Activated gamma-delta T cell (primary cell): ENCODE data around the gene PNPLA8.
"Not testable (repeated sequence)": the region's sequence is repeated elsewhere in the genome, so short reads cannot be mapped to it uniquely, and the experiment has no call there.

Experiments
- DNase-seq: peaks from one replicate; lab custom pipeline; 2025; lab: John Stamatoyannopoulos, UW

Gene PNPLA8

DNA sequence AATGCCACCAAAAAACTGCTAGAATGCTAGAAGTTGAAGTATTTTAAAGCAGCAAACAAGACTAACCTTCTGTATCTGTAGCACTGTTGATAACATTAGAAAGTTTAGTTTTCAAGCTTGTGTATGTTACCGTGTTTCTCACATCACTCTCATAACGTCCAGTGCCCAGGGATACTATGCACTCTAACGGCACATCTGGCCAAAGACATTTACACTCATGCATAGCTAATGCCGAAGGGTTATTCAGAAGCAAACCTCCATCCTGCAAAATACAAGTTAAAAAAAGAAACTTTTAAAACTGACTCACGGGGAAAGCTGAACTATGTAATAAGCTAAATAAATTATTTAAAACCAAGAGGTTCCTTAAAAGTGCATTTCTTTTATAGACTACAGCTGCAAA, 46.8 kb downstream of the PNPLA8 start:
- DNase-seq, result no peak

DNA sequence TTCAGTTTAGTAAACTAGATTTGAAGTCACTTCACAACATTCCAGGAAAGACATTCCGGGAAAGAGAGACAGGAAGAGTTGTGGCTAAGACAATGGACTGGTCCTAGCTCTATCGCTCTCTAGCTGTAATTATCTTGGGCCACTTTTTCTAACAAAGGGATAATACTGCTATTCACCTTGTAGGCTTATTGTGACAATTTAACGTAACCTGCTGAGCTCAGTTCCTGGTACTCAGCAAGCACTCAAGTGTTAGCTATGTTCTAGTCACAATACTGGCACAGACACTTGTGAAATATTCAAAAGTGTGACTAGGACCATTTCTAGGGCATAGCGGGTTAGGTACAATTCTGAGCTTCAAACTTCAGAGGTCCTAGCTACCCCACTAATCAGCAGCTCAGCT, 57.7 kb downstream of the PNPLA8 start:
- no peak for DNase-seq

DNA sequence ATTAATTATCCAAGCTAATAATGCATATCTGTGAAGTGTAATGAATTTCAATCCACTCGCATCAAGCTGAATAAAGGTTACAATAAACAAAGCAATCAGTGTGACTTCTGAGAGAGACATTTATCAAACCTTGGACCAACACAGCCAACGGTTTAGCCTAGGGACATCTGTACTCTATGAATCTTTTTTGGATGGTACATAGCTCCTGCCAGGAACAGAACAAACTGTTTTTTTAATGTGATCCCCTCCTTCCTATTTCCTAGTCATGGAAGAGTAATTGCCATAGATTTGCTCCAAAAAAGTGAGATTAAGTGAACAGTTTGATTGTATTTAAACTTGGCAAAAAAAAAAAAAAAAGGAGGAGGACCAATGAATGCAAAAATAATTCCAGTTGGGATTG, 58.5 kb downstream of the PNPLA8 start:
- no peak for DNase-seq

DNA sequence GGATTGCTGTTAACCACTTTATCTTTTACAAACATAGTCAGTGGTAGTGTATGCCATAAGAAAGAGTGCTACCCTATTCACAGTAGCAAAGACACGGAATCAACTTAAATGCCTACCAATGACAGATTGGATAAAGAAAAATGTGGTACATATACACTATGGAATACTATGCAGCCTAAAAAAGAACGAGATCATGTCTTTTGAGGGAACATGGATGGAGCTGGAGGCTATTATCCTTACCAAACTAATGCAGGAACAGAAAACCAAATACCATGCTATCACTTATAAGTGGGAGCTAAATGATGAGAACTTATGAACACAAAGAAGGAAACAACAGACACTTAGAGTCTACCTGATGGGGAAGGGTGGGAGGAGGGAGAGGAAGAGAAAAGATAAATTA, 59.6 kb downstream of the PNPLA8 start:
- DNase-seq, result not testable (repeated sequence)

DNA sequence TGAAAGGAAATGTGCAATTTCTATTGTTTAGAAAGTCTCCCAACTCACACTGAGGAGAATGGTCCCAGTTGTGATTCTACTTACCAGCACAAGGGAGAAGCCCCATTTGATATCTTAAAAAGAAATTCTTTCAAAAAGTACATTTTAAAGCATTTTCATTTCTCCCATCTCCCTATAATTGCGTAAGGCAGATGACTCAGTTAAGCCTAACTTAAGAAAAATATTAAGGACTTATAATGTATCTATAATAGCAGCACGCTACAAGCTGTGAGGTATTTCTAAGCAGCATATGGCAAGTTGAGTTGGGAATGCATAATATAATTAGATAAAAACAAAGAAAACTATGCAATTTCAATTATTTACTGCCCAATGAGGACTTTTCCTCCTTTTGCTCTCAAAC, 61.2 kb downstream of the PNPLA8 start:
- no peak for DNase-seq

DNA sequence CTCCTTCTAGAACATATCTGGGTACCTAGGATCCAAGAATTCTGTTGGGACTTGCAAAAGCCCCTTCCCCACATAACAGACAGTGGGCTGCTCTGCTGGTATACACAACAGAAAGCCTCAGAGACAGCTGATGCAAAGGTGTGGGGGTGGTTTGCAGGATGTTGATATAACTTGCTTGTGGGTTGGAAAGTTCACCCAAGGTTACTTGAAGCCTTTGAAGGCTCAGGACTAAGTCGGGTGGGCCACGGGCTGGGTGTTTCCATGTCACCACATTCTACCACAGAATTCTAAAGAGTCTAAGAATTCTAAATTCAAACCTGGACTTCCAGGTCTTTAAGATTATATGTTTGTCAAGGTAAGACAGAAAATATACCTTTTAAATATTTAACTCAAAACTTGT, 62.3 kb downstream of the PNPLA8 start:
- DNase-seq, result no peak

DNA sequence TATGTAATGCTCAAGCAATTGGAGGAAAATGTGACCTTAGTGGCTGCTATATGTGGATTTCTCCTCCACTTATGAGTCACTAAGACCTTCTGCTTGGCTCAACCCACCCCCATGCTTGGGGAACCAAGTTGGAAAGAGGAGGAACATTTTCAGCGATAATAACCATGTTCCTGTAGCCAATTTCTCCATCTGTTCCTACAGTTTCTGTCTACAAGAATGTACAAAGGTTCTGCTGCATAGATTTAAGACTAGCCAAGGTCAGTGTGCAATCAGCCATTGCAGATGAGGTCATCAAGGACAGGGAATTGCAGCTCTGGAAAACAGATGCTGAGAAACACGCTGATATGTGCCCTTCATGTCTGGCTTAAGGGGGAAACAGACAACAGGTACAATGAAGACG, 64.1 kb downstream of the PNPLA8 start:
- no peak for DNase-seq

DNA sequence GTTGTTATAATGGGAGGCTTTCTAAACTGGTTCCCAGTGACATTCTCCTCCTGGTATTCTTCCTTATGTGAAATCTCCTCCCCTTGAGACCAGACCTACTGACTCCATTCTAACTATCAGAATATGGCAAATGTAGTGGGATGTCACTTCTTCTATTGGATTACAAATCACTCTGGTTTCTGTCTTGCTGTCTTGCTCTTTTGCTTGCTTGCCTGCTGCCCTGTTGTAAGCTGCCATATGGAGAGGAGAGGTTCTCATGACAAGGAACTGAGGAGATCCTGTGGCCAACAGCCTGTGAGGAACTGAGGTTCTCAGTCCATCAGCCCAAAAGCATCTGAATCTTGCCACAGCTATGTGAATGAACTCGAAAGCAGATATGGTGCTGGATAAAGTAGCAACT, 65.0 kb downstream of the PNPLA8 start:
- no peak for DNase-seq

DNA sequence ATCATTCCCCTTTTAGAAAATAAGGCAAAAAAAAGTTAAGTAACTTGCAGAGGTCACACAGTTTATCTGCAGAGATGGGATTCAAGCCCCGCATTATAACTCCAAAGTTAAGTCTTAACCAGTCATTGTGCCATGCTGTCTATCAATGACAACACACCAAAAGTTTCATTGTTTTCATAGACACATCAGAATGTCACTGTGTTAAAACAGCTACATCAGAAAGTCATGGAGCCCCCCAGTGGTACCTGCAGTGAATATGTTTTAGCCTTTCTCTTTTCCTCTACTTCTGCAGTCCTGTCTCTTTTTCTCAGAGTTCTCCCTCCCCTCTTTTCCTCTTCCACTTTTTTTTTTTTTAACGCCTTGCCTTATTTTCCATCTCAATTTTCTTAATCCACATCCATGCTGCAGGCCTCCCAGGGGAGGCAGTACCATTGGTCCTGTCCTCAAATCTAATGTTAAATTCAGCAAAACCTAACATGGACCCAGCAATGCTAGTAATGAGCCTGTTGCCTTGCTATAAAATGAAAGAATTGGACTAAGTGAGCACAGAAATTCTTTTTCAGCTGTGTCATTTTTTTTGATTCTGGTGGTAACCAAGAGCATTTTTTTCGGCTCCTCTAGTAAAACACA, 65.9 kb downstream of the PNPLA8 start:
- DNase-seq, result no peak

DNA sequence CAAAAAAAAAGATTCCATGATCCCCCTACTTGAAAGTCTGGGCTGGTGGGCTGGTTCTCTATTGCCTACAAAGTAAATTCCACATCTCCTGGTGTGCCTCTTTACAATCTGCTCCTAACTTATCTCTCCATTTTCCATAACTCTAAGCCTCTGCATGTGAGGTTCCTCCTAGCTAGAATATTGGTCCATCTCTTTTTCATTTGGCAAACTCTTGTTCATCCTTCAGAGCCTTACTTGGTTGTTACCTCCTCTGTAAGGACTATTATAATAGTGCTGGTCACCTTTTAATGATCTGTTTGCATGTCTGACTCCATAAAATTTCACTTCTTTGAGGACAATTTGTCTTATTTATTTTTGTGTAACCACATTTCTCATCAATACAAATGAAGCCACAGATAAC, 68.1 kb downstream of the PNPLA8 start:
- no peak for DNase-seq

DNA sequence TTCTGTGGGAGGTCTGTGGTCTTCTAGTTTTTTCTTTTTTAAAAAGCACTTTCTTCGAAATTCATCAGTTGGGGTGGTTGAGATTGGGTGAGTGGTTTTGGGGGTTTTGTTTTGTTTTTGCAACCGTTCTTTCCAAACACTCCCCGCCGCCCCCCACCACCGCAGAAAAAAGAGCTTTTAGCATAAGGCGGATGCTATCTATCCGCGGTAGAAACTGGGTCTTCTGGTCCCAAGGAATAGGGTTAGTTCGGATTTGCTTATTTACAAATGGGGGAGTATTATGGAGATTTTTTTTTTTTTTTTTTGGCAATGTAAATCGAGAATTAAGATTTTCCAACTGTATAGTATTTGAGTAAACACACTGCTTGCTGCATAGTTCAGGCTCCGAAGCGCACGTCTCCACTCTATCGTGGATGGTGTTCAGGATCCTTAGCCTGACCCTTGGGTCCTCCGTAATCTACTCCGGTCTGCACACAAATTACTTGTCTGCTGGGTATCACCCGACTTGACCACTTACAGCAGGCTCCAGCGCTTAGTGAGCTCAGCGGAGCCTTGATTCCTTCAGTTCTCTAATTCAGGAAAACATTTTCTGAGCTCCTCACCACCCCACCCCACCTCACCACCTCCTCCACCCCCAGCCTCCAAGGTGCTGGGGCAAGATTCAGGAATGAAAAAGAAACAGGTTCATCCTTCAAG, 68.9 kb downstream of the PNPLA8 start:
- no peak for DNase-seq

DNA sequence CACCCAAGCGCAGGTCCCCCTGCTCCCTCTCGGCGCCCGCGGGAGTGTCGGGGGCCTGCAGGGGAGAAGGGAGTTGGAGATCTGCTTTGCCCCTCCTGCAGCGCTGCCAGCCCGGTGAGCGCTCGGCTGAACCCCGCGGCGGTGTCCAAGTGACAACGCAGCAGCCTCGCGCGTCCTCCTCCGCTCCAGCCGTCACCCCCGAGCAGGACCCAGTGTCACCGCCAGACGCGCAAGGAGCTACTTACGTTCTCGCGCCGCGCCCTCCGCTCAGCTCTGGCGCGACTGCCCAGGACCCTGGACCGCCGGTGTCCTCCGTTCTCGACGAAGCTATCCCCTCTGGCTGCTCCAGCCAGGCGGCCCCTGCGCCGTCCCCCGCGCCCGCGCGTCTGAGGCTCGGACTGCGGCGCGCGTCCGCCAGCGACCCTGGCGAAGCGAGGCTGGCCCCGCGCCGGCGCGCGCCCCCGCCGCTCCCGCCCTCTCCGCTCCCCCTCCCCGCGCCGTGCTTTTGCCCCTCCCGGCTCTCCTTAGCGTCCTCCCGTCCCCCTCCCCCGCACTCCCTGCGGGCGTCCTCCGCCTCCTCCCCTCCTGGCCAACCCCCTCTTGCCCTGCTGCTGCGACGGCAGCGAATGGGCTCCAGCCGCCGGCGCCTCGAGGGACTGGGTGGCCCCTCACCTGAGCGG, 69.8 kb downstream of the PNPLA8 start, which contains the start of gene NRCAM:
TSS of gene NRCAM (minus strand) at position 439 of the 680 bp plus-strand sequence. CDS start 216,372 bp downstream, outside the sequence.
- DNase-seq, result peak; percentile 8

DNA sequence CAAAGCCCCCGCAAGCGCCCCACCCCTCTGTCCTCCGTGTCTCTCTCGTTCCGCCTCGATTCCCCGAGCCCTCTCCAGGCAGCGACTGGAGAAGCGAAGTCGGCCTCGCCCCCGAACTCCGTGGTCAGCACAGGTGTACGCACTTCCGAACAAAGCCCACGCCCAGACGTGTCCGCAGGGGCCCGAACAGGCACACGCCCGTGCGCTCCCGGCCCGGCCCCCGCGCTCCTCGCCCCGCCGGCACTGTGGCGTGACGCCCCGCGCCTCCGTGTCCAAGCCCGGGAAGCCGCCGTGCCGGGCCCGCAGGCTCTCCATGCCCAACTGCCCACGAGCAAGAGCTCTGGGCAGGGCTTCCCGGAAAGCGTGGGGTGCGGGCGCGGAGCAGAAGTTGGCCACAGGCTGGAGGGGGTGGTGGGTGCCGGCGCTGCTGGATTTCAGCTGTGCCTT, 70.4 kb downstream of the PNPLA8 start:
- no peak for DNase-seq

DNA sequence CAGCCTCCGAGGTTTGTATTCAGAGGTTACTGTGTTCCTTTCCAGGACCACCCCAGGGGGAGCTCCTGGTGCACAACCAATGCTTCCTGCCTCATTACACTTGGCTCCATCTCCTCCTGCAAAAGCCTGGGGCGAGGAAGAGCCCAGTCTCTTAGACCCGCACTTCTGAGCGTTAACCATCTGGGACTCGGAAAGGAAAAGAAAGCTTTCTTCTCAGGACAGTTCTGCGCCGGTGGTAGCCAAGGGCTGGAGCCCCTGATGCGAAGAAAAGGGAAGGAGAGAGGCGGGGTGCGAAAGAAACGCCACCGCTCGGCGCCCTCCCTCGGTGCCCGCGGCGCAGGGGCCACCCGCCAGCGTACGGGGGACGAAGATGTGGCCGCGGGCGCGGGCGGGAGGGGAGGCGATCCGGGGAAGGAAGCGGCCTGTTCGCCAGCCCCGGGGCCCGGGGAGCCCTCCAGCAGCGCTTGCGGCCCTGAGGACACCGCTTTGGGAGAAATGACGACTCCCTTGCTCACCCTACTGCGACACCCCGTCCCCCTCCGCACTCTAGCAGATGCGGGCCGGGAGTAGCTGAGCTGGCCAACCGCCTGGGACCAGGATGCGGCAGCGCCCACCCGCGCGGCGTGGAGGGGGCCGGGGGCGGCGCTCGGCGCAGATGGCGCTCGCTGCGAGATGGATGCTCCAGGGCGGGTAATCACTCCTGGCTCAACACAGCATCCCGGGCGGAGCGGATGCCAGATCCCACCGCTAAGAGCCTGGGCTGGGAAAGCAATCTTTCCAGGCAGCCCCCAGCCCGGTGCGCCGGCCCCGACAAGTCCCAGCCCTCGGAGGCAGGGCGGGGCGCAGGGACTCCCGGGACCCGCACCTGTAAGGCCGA, 71.0 kb downstream of the PNPLA8 start:
- DNase-seq, result no peak

DNA sequence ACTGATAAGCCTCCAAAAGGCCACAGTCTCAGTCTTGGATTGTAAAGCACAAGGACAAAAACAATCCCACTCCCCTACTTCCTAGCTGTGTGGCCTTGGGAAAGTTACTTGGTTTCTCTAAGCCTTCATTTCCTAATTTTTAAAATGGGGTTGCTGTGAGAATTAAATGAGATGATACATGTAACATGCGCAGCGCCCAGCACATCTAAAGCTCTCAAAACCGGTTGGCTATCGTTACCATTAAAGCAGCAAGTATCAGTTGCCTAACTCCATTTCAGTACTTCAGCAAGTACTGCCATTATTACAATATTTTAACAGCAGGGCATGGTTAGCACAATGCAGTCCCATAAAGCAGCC, 71.6 kb downstream of the PNPLA8 start:
- DNase-seq, result no peak

DNA sequence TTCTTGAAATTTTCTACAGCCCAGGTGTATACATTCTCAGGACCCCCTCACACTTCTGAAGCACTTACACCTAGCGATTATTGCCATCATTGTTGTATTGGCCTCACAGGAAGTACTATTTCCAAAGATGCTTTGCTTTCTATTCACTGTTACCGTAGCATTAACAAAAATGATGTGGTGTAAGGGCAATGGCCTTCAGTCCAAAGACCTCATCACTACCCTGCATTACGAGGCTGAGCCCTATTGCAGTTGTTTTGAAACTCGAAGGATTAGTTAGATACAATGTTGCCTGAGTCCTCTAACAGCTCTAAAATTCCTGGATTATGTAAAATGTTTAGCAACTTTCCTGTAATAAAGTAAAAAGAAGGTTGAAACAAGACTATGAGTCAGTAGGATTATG, 72.6 kb downstream of the PNPLA8 start:
- DNase-seq, result no peak

DNA sequence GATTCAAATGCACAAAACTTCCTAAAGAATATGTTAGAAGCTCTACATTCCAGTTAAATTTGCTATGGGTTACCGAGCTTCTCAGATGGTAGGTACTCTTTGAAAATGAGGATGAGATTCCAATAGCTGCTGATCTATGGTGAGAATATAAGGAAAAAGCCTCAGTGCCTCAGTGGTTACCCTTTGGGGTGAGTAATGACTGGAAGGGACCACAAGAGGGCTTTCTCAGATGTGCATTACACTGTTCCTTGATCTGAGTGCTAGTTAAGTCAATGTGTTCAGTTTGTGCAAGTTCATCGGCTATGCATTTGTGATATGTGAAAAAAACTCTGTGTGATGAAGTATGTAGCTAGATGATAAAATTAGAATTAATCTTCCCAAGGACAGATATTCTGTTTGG, 73.2 kb downstream of the PNPLA8 start:
- no peak for DNase-seq

DNA sequence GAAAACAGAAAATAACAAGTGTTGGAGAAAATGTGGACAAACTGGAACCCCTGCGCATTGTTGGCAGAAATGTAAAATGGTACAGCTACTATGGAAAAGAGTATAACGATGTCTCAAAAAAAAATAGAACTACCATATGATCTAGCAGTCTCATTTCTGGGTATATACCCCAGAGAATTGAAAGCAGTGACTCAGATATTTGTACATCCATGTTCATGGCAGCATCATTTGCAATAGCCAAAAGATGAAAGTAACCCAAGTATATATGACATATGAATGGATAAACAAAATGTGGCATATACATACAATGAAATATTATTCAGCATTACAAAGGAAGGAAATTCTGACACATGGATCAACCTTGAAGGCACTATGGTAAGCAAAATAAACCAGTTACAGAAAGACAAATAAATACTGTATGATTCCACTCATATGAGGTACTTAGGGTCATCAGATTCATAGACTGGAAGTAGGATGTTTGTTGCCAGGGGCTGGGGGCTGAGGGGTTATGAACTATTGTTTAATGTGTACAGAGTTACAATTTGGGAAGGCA, 74.6 kb downstream of the PNPLA8 start:
- no peak for DNase-seq

DNA sequence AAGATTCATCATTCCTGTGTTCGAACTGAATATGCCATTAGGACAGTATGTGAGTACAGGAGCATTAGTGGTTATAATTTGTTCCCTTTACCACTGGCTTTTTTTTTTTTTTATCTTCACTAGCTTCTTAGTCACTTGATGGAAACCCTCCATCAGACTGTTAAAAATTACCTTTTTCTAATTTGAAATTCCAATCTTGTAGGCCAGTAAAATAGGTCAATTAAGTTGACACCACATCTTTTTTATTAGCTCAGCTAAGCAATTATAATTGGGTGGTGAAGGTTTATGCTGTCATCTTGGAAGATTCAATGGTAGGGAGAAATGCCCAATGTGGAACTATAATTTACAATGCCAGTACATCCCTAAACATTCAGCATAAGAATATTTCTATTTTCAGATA, 75.8 kb downstream of the PNPLA8 start:
- DNase-seq, result no peak

DNA sequence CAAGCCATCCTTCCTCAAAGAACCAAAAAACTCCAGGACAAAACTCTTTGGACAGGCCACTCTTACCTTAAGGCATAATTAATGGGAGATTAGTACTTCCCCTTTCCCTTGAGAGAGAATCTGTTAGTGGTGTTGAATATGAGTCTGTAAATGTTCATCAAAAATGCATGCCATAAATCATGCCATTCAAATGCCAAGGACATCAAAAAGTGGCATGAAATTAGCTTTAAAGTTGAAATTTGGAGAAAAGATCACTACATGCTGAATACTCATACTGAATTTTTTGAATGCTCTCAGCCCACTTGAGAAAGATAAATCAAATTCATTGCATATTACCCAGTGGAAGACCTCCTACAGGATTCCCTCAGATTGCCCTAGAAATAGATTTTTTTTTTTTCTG, 76.4 kb downstream of the PNPLA8 start:
- no peak for DNase-seq

DNA sequence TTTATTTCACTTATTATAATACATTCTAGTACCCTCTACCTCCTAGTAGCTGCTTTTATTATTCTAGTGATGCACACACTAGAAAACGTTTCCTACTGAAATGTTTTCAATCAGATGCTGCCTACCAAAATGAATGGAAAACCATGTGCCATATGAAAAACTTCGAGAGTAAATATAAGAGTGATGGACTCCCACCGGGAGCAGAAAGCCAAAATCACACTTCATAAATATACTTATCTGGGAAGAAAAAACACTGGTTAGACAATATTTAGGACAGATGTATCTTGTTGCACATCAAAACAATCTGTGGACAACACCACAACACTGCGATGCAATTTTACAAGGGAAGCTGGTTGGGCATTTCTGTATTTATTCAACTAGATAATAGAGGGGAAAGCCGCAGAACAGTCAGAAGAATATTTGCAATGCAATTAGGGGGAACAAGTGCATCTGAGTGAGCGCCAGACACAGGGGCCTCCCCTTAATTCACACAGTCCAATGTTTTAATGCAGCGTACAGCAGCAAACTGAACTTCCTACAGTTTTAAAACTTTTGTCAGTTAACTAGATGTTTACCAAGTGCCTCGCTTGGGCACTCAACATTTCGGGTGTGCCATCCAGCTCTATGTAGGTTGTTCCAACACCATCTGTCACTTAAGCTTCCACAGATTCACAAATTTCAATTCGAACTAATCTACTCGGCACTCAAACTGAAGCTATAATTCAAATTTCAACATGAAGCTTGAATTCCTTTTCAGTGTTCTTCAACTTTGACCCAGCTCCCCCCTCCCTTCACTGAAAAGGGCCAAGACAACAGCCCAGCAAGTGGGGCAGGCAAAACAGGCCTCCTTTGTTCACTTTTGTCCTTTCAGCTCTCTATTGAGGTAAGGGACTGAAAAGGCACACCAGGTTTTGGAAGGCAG, 77.1 kb downstream of the PNPLA8 start:
- no peak for DNase-seq
